ENCODE results near the gene RARB.

RARB gene

DNA sequence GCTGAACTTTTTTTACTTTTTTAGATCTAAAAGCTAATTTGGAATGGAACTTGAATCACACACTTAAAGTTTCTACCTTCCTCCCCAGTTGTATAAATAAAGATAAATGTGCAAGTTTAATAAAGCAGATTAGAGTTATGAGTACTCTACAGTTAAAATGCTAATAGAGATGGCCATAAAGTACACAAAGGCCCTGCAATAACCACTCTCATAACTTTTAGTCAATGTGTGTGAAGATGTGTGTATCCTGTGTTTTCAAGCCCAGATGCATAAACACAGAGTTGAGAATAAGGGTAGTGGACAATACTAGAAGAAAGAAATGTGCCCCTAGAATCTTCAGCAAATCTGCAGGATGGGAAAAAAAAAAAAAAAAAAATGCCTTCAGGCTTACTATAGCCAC lies 191.3 kb downstream of the RARB start:
- no peak for DNase-seq

DNA sequence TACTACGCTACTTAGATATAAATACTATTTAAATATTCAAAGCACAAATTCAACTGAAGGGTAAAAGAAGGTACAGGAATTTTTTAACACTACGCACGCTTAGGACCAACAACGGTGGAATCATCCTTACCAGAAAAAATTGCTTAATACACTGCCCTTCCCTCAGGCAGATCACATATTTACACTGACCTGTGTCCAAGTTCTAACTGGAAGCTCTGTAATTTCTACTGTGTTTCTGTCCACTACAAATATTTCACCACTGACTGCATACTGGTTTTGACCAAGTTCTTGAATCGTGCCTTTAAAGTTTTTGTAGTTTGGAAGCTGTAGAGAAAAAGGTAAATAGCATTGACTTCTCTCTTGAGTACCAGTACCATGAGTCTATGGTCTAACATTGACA lies 192.4 kb downstream of the RARB start:
- no peak for DNase-seq

DNA sequence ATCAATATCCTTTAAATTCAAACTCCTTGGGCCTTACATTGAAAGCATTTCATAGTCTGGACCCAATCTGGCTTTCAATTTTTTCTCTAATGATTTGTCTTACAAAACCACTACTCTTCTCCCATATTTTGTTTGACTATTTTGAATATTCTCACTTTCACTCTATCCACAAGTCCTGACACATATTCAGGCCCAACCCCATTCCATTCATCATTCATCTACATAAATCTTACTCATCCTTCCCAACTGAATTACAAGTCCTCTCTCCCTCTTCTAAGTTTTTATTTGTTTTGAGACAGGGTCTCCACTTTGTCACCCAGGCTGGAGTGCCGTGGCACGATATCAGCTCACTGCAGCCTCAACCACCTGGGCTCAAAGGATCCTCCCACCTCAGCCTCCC lies 193.0 kb downstream of the RARB start:
- DNase-seq, result no peak

DNA sequence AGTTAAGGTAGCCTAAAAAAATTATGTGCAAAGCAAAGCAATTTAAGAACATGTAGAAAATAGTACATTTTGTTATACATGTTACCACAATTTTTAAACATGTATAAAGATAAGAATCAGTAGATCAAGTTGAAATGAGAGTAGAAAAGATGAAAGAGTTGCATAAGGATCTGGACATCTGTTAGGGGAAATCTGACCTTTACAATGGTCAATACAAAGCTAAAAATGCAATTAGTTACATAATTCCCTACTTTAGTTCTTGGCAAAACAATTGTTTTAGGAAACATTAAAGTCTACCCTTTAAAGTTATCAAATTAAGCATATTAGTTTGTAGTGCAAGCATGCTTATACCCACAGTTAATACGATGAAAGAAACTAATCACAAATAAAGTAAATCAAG lies 203.9 kb downstream of the RARB start:
- no peak for DNase-seq

DNA sequence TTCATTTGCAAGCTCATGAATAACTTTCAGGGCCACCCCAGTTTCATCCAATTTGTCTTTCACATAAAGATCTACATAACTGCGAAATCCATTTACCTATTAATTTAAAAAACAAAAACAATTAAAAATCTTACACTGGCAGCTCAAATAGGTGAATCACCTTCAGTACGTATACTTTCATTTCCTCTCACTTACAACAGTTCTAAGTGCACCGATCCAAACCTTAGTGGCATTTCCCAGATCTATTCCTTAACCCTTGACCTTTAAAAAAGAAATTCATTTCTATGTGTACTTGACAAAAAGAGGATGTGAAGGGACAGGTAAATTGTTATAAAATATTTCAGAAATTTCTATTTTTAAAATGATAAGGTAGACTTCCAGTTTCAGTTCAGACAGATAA lies 205.9 kb downstream of the RARB start:
- no peak for DNase-seq

DNA sequence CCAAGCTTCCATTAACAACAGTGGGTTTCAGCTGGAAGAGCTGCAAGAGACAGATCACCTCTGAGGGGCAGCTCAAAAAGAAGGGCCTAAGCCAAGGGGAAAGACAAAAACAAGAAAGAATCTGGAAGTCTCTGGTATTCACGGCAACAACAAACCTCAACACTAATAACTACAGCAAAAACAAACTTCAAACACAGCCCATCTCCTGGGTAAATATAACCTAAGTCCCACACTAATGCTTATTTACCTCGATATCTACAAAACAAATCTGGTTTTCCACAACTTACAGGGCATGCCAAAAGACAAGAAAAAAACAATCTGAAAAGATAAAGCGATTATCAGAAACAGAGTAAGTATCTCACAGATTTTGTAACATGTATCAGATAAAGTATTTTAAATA lies 207.0 kb downstream of the RARB start:
- no peak for DNase-seq
